ENCODE data around the gene RAP2A. TPM values are rescaled to one million over a fixed set of nuclear protein-coding genes. Genes with fewer than 3 reads are reported as not detected.
A peak's percentile ranks its signal among the peaks of the same experiment; 100 is the strongest.

The RAP2A gene
- polyA plus RNA-seq, 5 donors = 37.7 to 54.7 (median 45.7) TPM

GRCh38 chr13:97492684-97493371 lies 58.9 kb downstream of the RAP2A start:
- DNase-seq = no peak

GRCh38 chr13:97493456-97493855 lies 59.5 kb downstream of the RAP2A start:
- DNase-seq = no peak

- DNase-seq = no peak
Observed at GRCh38 chr13:97495678-97496077, 61.7 kb downstream of the RAP2A start.

DNA sequence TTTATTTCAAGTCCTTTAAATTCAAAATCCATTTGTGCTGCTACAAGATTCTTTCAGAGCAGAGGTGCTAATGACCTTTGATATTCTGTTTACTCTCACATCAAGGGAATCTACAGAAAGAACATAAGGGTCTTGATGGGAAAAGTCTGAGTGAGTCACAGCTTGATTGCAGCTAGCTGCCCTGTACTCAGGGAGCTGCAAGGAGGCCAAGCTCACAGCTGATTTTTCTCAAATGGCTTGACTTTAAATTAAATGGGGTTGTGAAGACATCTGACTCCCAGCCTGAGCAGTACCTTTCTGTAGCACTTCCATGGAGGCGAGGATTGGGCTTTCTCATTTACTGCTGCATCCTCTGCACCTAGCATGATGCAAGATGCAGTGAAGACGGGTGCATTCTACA lies 62.5 kb downstream of the RAP2A start:
- no peak for DNase-seq

GRCh38 chr13:97497400-97497799 lies 63.4 kb downstream of the RAP2A start:
- no peak for DNase-seq

GRCh38 chr13:97498419-97498818 lies 64.5 kb downstream of the RAP2A start:
- DNase-seq = no peak

DNA sequence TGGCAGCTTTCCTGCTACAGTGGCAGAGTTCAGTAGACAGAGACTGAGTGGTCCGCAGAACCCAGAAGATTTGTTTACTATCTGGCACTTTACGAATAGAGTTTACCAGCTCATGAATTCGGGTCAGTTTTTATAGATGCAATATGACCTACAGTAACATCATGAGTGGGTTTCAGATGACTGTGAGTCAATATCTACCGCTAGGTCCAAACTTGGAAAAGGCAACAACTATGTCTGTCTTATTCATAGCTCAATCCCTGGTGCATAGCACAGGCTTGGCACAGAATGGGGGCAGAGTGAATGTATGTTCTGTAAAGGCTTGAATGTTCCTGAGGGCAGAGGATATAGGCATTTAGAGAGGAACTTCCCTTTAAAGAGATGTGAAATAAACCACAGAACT lies 65.2 kb downstream of the RAP2A start:
- DNase-seq = no peak

- peak; percentile 44 to 63 for DNase-seq
Observed at GRCh38 chr13:97502181-97502580, 68.2 kb downstream of the RAP2A start.

DNA sequence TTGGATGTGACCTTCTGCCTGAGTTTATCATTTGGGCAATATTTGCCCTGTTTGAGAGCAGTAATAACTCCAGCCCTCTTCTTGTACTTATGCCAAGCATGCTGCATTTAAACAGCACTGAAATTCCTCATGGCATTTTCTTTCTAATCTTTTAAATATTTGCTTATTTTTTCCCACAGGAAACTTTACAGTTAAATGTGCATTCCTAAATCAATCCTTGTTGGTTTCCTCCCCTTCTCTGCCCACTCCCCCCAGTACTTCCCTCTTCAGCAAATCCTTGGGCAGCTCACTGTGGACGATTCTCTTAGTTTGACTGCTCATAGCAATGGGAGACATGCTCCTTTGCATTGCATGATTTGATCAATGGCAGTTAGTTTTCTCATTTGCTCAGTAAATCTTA lies 68.7 kb downstream of the RAP2A start:
- DNase-seq = no peak

- DNase-seq = no peak
Observed at GRCh38 chr13:97505017-97505416, 71.0 kb downstream of the RAP2A start.

DNA sequence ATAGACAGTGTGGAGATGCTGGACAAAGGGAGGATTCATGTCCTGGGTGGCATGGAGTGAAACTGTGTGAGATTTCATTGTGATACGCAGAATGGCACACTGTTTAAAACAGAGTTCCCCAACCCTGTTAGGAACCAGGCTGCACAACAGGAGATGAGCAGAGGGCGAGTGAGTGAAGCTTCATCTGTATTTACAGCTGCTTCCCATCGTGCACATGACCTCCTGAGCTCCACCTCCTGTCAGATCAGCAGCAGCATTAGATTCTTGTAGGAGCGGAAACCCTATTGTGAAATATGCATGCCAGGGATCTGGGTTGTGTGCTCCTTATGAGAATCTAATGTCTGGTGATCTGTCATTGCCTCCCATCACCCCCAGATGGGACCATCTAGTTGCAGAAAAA lies 72.5 kb downstream of the RAP2A start:
- DNase-seq = peak; percentile 52 to 54

DNA sequence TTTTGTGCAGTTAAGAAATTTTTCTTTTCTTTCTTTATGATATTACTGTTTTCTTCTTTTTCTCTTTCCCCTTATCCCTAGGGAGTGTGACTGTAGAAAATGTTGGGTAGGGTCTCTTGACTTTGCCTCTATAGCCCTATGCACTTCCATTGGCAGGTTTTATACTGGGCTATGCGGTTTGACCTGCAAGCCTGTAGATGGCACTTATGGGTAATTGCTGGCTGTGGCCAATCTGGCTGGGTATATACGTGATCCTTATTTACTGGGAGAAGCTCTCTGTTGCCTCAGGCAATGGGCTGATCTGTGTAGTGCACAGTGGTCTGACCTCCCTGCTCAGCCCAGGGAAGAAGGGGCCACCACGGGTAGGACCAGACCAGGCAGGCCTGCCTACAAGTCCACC lies 78.8 kb downstream of the RAP2A start:
- no peak for DNase-seq

DNA sequence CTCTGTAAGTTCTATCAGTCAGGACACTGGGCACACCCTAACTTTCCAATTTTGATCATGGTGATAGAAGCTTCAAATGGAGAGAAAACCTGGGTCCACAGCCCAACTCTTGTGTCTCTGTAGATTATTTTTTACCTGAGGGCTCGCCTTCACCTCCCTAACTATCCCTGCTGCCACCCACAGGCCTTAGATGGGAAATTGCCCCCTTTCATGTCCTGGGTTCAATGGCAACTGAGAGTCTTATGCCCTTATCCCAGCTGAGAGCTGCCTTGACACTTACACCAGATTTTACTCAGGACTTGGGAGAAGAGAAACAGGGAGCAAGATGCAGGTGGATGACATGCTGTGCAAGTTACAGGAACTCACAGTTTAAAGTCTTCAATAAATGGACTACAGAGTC lies 81.7 kb downstream of the RAP2A start:
- no peak for DNase-seq

DNA sequence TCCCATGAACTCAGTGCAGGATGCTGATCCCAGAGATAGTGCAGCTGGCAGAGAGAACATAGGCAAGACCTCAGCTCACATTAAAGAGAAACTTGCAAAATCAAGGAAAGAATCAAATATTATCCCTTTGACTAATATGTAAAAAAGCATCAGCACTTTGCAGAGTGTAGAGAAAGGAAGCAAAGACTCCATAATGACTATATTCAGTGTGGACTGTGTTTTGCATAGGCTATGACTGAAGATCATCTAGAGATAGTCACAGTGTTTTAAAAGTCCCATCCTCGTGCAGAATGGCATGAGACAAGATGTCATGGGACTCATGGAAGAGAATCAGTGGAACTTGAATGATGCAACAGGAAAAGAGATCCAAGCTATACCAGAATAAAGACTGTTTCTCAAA lies 84.0 kb downstream of the RAP2A start:
- DNase-seq = no peak

Other genes with a start within 250 kb of the RAP2A start
- gene MBNL2, start 211.8 kb upstream of the RAP2A start, polyA plus RNA-seq (ENCODE audit: insufficient read depth in 1 of 5, insufficient read length in 5 of 5, low replicate concordance in 1 of 5) = 100 to 1,000 TPM in 2 of 5 donors, 10 to 100 TPM in 3; 65.7 to 113 (median 96.2) TPM

All from right lung (tissue), 5 donors.